ENCODE results near the gene SETD5. TPM values are rescaled to one million over a fixed set of nuclear protein-coding genes. Genes with fewer than 3 reads are reported as not detected.

The SETD5 gene
- polyA plus RNA-seq, 2 of the 4 experiments (the other 2 are of a cell fraction) = 41.7 to 92.3 TPM

DNA sequence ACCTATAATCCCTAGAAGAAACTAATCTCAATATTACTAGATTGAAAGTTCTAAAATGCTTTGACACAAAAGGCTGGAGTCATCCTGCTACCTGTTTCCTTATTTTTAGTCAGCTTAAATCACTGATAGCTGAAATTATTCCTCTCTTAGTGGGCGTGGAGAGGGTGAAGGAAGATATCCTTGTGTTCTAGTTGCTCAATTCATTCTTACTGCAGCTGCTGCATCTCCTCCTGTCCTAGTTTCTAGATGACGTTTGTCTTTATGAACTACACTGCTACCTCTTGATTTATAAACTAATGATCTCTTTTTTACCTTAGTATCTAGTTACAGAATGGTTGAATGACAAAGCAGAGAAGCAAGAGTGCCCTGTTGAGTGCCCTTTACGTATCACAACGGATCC, 50.7 kb downstream of the SETD5 start (continued):
- TF ChIP-seq, protein P1, sequence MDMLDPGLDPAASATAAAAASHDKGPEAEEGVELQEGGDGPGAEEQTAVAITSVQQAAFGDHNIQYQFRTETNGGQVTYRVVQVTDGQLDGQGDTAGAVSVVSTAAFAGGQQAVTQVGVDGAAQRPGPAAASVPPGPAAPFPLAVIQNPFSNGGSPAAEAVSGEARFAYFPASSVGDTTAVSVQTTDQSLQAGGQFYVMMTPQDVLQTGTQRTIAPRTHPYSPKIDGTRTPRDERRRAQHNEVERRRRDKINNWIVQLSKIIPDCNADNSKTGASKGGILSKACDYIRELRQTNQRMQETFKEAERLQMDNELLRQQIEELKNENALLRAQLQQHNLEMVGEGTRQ (IDR thresholded peaks at IDR 0.05) = no peak
- no peak for TF ChIP-seq E2F6 (IDR thresholded peaks at IDR 0.05; ENCODE audit: borderline replicate concordance, low read depth)

DNA sequence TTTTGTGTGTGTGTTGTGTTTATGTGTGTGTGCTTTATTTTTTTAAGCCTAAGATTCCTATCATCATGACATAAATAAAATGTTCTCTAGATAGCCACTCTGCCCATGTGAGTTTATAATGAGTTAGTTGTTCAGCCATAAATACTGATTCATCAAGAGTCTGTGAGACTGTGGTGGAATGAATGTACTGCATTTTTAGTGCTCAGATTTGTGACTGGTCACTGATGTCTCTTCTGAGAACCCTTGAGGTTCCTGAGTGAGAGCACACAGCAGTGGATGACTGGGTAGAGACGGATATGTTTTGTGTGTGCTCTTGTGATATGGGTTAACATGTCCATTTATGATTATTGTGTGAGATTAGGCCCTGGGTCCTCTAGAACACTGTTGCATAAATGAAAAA, 51.2 kb downstream of the SETD5 start:
- no peak for FAIRE-seq
- Histone ChIP-seq H3K4me1 (no peaks in the 10 kb centered on the region), H3K4me2 (no peak overlapping the region), H3K4me3 (no peak overlapping the region), H3K9me3 (no peaks in the 10 kb centered on the region), H3K27ac (no peak overlapping the region)
- peak; percentile 50 to 66; a peak in 4 of 6 replicates for ATAC-seq
- 93% methylated on average over 1 of the region's 1 CpG for WGBS (ENCODE audit: missing lambda C conversion rate)
- peak in 1 of 2 experiments; percentile 10 for DNase-seq (ENCODE audit: low read depth in 1 of 2, low spot score in 1 of 2)
- ChIA-PET CTCF (interaction anchor here (0.7 kb wide), 1 partner anchor 95 kb away, joined by 3 read pairs; no protein-coding TSS in a partner anchor), POLR2A (no interaction called here)
- TF ChIP-seq HOXB13 (CRISPR knock-in tag; IDR thresholded peaks at IDR 0.05; ENCODE audit: low read depth) = no peak
- no peak for TF ChIP-seq KDM5A (IDR thresholded peaks at IDR 0.05)
- TF ChIP-seq MAFK (IDR thresholded peaks at IDR 0.05; ENCODE audit: partially characterized antibody) = no peak
- TF ChIP-seq PHF8 (IDR thresholded peaks at IDR 0.05; ENCODE audit: borderline replicate concordance, low read depth) = no peak
- TF ChIP-seq POLR2A (IDR thresholded peaks at IDR 0.05; ENCODE audit: low read length) = no peak
- TF ChIP-seq HOXB5 (CRISPR knock-in tag; IDR thresholded peaks at IDR 0.05) = no peak
- no peak for TF ChIP-seq CTCF (IDR thresholded peaks at IDR 0.05)
- no peak for TF ChIP-seq HEYL (CRISPR knock-in tag; IDR thresholded peaks at IDR 0.05)
- no peak for TF ChIP-seq CHD4 (IDR thresholded peaks at IDR 0.05; ENCODE audit: borderline replicate concordance)
- TF ChIP-seq NPAS2 (CRISPR knock-in tag; IDR thresholded peaks at IDR 0.05; ENCODE audit: borderline replicate concordance) = no peak
- no peak for TF ChIP-seq POLR2AphosphoS2 (conservative IDR thresholded peaks at IDR 0.05; ENCODE audit: low read length)
- TF ChIP-seq, protein P1 (IDR thresholded peaks at IDR 0.05) = no peak

GRCh38 chr3:9450126-9450525, 52.7 kb downstream of the SETD5 start:
- no peak for TF ChIP-seq EHMT2 (IDR thresholded peaks at IDR 0.05; ENCODE audit: low read depth)
- no peak for TF ChIP-seq HOXB13 (CRISPR knock-in tag; IDR thresholded peaks at IDR 0.05; ENCODE audit: low read depth)
- TF ChIP-seq CBX2 (IDR thresholded peaks at IDR 0.05; ENCODE audit: borderline replicate concordance, low read depth) = no peak
- no peak for TF ChIP-seq RAD21 (conservative IDR thresholded peaks at IDR 0.05 in 1 of 2, IDR thresholded peaks at IDR 0.05 in 1 of 2)
- no peak for TF ChIP-seq SREBF2 (IDR thresholded peaks at IDR 0.05)
- TF ChIP-seq, protein P1 (IDR thresholded peaks at IDR 0.05) = no peak
- TF ChIP-seq POLR2AphosphoS2 (conservative IDR thresholded peaks at IDR 0.05; ENCODE audit: low read length) = no peak
- TF ChIP-seq ESRRA (IDR thresholded peaks at IDR 0.05; ENCODE audit: borderline replicate concordance, low read length) = no peak
- no peak for TF ChIP-seq ZC3H11A (IDR thresholded peaks at IDR 0.05)
- no peak for TF ChIP-seq TP53 (CRISPR knock-in tag; IDR thresholded peaks at IDR 0.05)
- TF ChIP-seq CBX8 (IDR thresholded peaks at IDR 0.05) = no peak
- TF ChIP-seq, protein P2, sequence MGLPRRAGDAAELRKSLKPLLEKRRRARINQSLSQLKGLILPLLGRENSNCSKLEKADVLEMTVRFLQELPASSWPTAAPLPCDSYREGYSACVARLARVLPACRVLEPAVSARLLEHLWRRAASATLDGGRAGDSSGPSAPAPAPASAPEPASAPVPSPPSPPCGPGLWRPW (IDR thresholded peaks at IDR 0.05) = no peak
- TF ChIP-seq MYC (IDR thresholded peaks at IDR 0.05; ENCODE audit: borderline replicate concordance, low read length) = no peak
- no peak for TF ChIP-seq ZNF302 (CRISPR knock-in tag; IDR thresholded peaks at IDR 0.05)
- TF ChIP-seq FOXS1 (CRISPR knock-in tag; IDR thresholded peaks at IDR 0.05) = no peak
- no peak for TF ChIP-seq HEYL (CRISPR knock-in tag; IDR thresholded peaks at IDR 0.05)
- no peak for TF ChIP-seq MAZ (IDR thresholded peaks at IDR 0.05; ENCODE audit: borderline replicate concordance, low read depth, low read length)
- TF ChIP-seq FOSB (CRISPR knock-in tag; IDR thresholded peaks at IDR 0.05) = no peak
- TF ChIP-seq CEBPB (IDR thresholded peaks at IDR 0.05) = no peak
- ChIA-PET POLR2A (no interaction called here), CTCF (interaction anchor here (1.6 kb wide), 1 partner anchor 12 kb away, joined by 4 read pairs; no protein-coding TSS in a partner anchor)
- FAIRE-seq (no peak), DNase-seq (ENCODE audit: low read depth in 1 of 2, low spot score in 1 of 2) (no peak), ATAC-seq (no peak)
- Histone ChIP-seq H3K4me2 (no peak overlapping the region), H3K4me3 (no peak overlapping the region), H3K4me1 (no peaks in the 10 kb centered on the region), H3K27ac (no peak overlapping the region), H3K9me3 (no peaks in the 10 kb centered on the region)
- WGBS (ENCODE audit: missing lambda C conversion rate) = 98% methylated on average over 1 of the region's 1 CpG

Measured in A549 (cell line).